HEK293 (cell line): Measurements from ENCODE around the gene KRABD2.
A peak's percentile ranks its signal among the peaks of the same experiment; 100 is the strongest.
"Not testable (repeated sequence)": the region's sequence is repeated elsewhere in the genome, so short reads cannot be mapped to it uniquely, and the experiment has no call there.

ENCODE experiments used
- CTCF ChIA-PET: fragments of 350-600 bp; formaldehyde crosslinking; extraction: SDS; loops from one replicate; lab custom pipeline; 2021; ENCODE audit warnings: antibody characterized with exemption; lab: Yijun Ruan, JAX
- POLR2A ChIA-PET: fragments of 300-600 bp; formaldehyde crosslinking; extraction: SDS; loops from one replicate; lab custom pipeline; 2020; ENCODE audit warnings: antibody characterized with exemption, inconsistent platforms; lab: Yijun Ruan, JAX
- H3K27ac ChIP-seq: fragments of 200-500 bp; sonication (Bioruptor generic); 2 replicates; pipeline ENCODE4 v1.5.1; 2014; ENCODE audit warnings: low read depth, low read length, control low read depth, inconsistent platforms; ENCODE audit errors: extremely low read depth
- H3K36me3 ChIP-seq, 2 experiments: fragments of 200-500 bp in 1 of 2; sonication (Bioruptor generic) in 1 of 2; 1 replicate in 1 of 2; 2 replicates in 1 of 2; pipeline ENCODE4 v1.5.1; 2014 to 2017; ENCODE audit warnings: inconsistent platforms in 2 of 2, low read length in 2 of 2; ENCODE audit not compliant: control insufficient read depth in 2 of 2, insufficient read depth in 1 of 2
- H3K4me1 ChIP-seq: fragments of 200-500 bp; sonication (Bioruptor generic); 2 replicates; pipeline ENCODE4 v1.5.1; 2014; ENCODE audit warnings: mild to moderate bottlenecking, low read length, inconsistent platforms; ENCODE audit not compliant: control insufficient read depth, insufficient read depth
- H3K4me3 ChIP-seq: 2 replicates; pipeline ENCODE4 v1.5.1; 2011; ENCODE audit warnings: low read depth, mild to moderate bottlenecking, control low read depth, low read length, moderate library complexity
- H3K9me3 ChIP-seq: fragments of 200-500 bp; sonication (Bioruptor generic); 2 replicates; pipeline ENCODE4 v1.5.1; 2014; ENCODE audit warnings: low read depth, low read length, inconsistent platforms; ENCODE audit not compliant: control insufficient read depth, insufficient read depth
- GLI4 ChIP-seq: fragments of 450-650 bp; formaldehyde crosslinking; IDR thresholded peaks from 2 replicates; pipeline ENCODE4 v1.5.1; 2016; ENCODE audit warnings: missing biosample characterization, missing genetic modification characterization
- HOXD13 ChIP-seq: sonication (generic); formaldehyde crosslinking; IDR thresholded peaks from 2 replicates; pipeline ENCODE4 v1.8.0; 2022; ENCODE audit warnings: missing genetic modification reagents, borderline replicate concordance
- KLF16 ChIP-seq: fragments of 450-650 bp; formaldehyde crosslinking; IDR thresholded peaks from 2 replicates; pipeline ENCODE4 v1.5.1; 2017; ENCODE audit warnings: missing biosample characterization, missing genetic modification characterization
- PRDM1 ChIP-seq: fragments of 450-650 bp; formaldehyde crosslinking; IDR thresholded peaks from 2 replicates; pipeline ENCODE4; 2016; ENCODE audit warnings: missing biosample characterization, missing genetic modification characterization
- SCRT2 ChIP-seq: fragments of 450-650 bp; formaldehyde crosslinking; IDR thresholded peaks from 2 replicates; pipeline ENCODE4 v1.5.1; 2016; ENCODE audit warnings: missing biosample characterization, missing genetic modification characterization
- SETDB1 ChIP-seq: IDR thresholded peaks from one replicate; pipeline ENCODE4 v1.6.1; 2017; ENCODE audit warnings: mild to moderate bottlenecking, low read length, moderate library complexity, mixed read lengths; ENCODE audit not compliant: insufficient read length
- ZBTB17 ChIP-seq: fragments of 450-650 bp; formaldehyde crosslinking; IDR thresholded peaks from 2 replicates; pipeline ENCODE4 v1.5.1; 2016; ENCODE audit warnings: missing biosample characterization, missing genetic modification characterization
- ZIC2 ChIP-seq: fragments of 450-650 bp; formaldehyde crosslinking; IDR thresholded peaks from 2 replicates; pipeline ENCODE4 v1.5.1; 2016; ENCODE audit warnings: missing biosample characterization, missing genetic modification characterization
- ZNF140 ChIP-seq: fragments of 450-650 bp; formaldehyde crosslinking; IDR thresholded peaks from 2 replicates; pipeline ENCODE4 v1.5.1; 2016; ENCODE audit warnings: missing biosample characterization, missing genetic modification characterization
- ZNF366 ChIP-seq: fragments of 450-650 bp; formaldehyde crosslinking; conservative IDR thresholded peaks from 2 replicates; pipeline ENCODE4 v1.5.1; 2016; ENCODE audit warnings: missing biosample characterization, missing genetic modification characterization
- ZNF514 ChIP-seq: fragments of 450-650 bp; formaldehyde crosslinking; IDR thresholded peaks from 2 replicates; pipeline ENCODE4 v1.5.1; 2016; ENCODE audit warnings: missing biosample characterization, missing genetic modification characterization
- ZNF561 ChIP-seq: fragments of 450-650 bp; IDR thresholded peaks from 2 replicates; pipeline ENCODE4 v1.5.1; 2018; ENCODE audit warnings: missing biosample characterization, missing genetic modification characterization, borderline replicate concordance
- ZNF571 ChIP-seq: fragments of 450-650 bp; formaldehyde crosslinking; IDR thresholded peaks from 2 replicates; pipeline ENCODE4 v1.5.0; 2017; ENCODE audit warnings: missing biosample characterization, missing genetic modification characterization
- ZNF660 ChIP-seq: fragments of 450-650 bp; IDR thresholded peaks from 2 replicates; pipeline ENCODE4 v1.5.1; 2018; ENCODE audit warnings: missing biosample characterization, mild to moderate bottlenecking, missing genetic modification characterization
- ZNF777 ChIP-seq: fragments of 450-650 bp; formaldehyde crosslinking; IDR thresholded peaks from 2 replicates; pipeline ENCODE4 v1.5.1; 2017; ENCODE audit warnings: missing biosample characterization, missing genetic modification characterization, borderline replicate concordance
- ZNF843 ChIP-seq: fragments of 450-650 bp; formaldehyde crosslinking; IDR thresholded peaks from 2 replicates; pipeline ENCODE4 v1.5.1; 2016; ENCODE audit warnings: missing biosample characterization, missing genetic modification characterization
- ZSCAN16 ChIP-seq: fragments of 450-650 bp; formaldehyde crosslinking; IDR thresholded peaks from 2 replicates; pipeline ENCODE4 v1.5.1; 2016; ENCODE audit warnings: missing biosample characterization, missing genetic modification characterization
- TF ChIP-seq, protein P1 (sequence below): fragments of 450-650 bp; formaldehyde crosslinking; IDR thresholded peaks from 2 replicates; pipeline ENCODE4 v1.5.1; 2016; ENCODE audit warnings: missing biosample characterization, missing genetic modification characterization

The KRABD2 gene

DNA sequence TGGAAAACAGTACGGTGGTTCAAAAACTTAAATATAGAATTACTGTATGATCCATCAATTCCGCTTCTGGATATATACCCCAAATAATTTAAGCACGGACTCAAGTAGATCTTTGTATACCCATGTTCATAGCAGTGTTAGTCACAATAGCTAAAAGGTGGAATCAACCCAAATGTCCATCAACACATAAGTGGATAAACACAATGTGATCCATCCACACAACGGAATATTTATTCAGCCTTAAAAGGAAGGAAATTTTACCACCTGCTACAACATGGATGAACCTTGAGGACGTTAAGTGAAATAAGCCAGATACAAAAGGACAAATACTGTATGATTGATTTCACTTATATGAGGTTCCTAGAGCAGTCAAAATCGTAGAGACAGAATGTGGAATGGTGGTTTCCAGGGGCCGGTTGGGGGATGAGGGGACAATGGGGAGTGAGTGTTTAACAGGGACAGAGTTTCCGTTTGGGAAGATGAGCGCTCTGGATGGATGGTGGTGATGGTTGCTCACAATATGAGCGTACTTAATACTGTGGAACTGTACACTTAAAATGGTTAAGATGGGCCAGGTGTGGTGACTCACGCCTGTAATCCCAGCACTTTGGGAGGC lies 26.5 kb upstream of the KRABD2 start:
- no peak overlapping the region for H3K27ac ChIP-seq
- no peaks in the 10 kb centered on the region for H3K36me3 ChIP-seq
- H3K4me1 ChIP-seq, result no peaks in the 10 kb centered on the region
- CTCF ChIA-PET, result no interaction called here
- POLR2A ChIA-PET, result no interaction called here
- H3K4me3 ChIP-seq, result no peak overlapping the region
- no peaks in the 10 kb centered on the region for H3K9me3 ChIP-seq
- TF ChIP-seq ZNF571 (tag by site-specific recombination) (no peak), HOXD13 (CRISPR knock-in tag) (no peak), ZNF140 (no peak)
- TF ChIP-seq, all 188 proteins: peak for 0

DNA sequence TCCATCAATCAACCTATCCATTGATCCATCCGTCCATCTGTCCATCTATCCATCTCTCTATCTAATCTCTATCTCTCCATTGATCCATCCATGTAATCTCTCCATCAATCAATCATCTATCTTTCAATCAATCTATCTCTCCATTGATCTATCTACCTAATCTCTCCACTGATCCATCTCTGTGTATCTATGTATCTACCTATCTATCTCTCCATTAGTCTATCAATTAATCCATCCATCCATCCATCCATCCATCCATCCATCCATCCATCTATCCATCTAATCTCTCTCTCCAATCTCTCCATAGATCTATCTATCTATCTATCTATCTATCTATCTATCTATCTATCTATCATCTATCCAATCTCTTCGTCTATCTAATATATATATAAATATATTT lies 24.6 kb upstream of the KRABD2 start:
- no peak for TF ChIP-seq ZIC2
- no peak for TF ChIP-seq ZNF843
- no peak for TF ChIP-seq KLF16 (tag by site-specific recombination)
- peak; percentile 74 for TF ChIP-seq ZBTB17
- TF ChIP-seq ZSCAN16 (tag by site-specific recombination), result no peak
- no peak for TF ChIP-seq ZNF561 (tag by site-specific recombination)
- peak; percentile 91 for TF ChIP-seq ZNF366 (tag by site-specific recombination)
- no peak for TF ChIP-seq ZNF514 (tag by site-specific recombination)
- no peaks in the 10 kb centered on the region for H3K9me3 ChIP-seq
- ChIA-PET CTCF (interaction anchor here (0.6 to 1.4 kb wide), 2 partner anchors 10 to 15 kb away, joined by 6 to 8 read pairs; no protein-coding TSS in a partner anchor), POLR2A (no interaction called here)
- H3K27ac ChIP-seq, result no peak overlapping the region
- no peak overlapping the region for H3K4me3 ChIP-seq
- no peaks in the 10 kb centered on the region for H3K36me3 ChIP-seq
- H3K4me1 ChIP-seq, result no peaks in the 10 kb centered on the region

DNA sequence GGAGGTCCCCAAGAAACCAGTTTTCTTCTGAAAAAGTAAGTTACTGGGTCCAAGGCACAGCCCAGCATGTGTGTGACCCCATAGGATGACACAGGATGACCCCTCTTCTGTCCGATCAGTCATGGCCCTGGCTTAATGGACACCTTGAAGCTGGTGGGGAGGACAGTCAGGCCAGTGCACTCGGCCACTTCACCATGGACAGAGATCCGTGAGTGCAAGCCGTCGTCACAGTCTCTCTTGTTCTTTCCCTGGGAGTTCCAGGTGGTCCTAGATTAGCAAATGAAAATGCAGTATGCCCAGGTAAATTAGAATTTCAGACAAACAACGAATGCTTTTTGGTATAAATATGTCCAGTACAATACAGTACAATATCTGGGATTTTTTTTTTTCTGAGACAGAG lies 22.5 kb upstream of the KRABD2 start:
- ChIA-PET CTCF (interaction anchor here (0.6 to 0.9 kb wide), 2 partner anchors 11 to 13 kb away, joined by 3 to 4 read pairs; no protein-coding TSS in a partner anchor), POLR2A (no interaction called here)
- no peak overlapping the region for H3K4me3 ChIP-seq
- no peak overlapping the region for H3K27ac ChIP-seq
- no peaks in the 10 kb centered on the region for H3K4me1 ChIP-seq
- H3K9me3 ChIP-seq, result no peaks in the 10 kb centered on the region
- no peaks in the 10 kb centered on the region for H3K36me3 ChIP-seq
- no peak for TF ChIP-seq GLI4 (tag by site-specific recombination)
- TF ChIP-seq, protein P1, sequence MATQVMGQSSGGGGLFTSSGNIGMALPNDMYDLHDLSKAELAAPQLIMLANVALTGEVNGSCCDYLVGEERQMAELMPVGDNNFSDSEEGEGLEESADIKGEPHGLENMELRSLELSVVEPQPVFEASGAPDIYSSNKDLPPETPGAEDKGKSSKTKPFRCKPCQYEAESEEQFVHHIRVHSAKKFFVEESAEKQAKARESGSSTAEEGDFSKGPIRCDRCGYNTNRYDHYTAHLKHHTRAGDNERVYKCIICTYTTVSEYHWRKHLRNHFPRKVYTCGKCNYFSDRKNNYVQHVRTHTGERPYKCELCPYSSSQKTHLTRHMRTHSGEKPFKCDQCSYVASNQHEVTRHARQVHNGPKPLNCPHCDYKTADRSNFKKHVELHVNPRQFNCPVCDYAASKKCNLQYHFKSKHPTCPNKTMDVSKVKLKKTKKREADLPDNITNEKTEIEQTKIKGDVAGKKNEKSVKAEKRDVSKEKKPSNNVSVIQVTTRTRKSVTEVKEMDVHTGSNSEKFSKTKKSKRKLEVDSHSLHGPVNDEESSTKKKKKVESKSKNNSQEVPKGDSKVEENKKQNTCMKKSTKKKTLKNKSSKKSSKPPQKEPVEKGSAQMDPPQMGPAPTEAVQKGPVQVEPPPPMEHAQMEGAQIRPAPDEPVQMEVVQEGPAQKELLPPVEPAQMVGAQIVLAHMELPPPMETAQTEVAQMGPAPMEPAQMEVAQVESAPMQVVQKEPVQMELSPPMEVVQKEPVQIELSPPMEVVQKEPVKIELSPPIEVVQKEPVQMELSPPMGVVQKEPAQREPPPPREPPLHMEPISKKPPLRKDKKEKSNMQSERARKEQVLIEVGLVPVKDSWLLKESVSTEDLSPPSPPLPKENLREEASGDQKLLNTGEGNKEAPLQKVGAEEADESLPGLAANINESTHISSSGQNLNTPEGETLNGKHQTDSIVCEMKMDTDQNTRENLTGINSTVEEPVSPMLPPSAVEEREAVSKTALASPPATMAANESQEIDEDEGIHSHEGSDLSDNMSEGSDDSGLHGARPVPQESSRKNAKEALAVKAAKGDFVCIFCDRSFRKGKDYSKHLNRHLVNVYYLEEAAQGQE (tag by site-specific recombination), result peak; percentile 71
- no peak for TF ChIP-seq ZNF660
- TF ChIP-seq ZNF777, result no peak

DNA sequence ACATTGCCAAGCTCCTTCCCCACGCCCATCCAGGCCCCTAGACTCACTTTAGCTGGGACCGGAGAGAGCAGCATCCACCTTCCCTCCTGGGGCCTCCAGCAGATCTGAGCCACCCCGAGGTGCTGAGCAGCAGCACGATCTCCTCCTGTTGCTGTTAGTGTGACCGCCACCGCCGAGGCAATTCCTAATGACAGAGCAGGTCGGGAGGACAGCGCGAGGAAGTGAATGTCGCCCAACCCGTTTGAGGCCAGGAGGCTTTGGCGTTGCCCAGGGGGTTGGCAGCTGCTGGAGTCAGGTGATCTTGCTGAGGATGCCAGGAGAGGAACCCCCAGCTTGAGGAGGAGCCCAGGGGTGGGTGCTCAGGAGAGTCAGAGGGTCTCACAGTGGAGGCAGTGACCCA lies 21.1 kb upstream of the KRABD2 start, which contains the start of gene RNF222:
Gene RNF222, minus strand, starts transcription at position 192 of the 400 bp plus-strand sequence. CDS start 4,366 bp downstream, outside the sequence.
- Histone ChIP-seq H3K9me3 (no peaks in the 10 kb centered on the region), H3K4me3 (no peak within 1 kb of the TSS), H3K36me3 (no peaks in the 10 kb centered on the region), H3K4me1 (no peaks in the 10 kb centered on the region), H3K27ac (no peak within 1 kb of the TSS)
- POLR2A ChIA-PET, result no interaction called here
- no peak for TF ChIP-seq SETDB1
- no peak for TF ChIP-seq PRDM1
- TF ChIP-seq SCRT2 (tag by site-specific recombination), result peak; percentile 45; the same call in 1 of the 2 replicates
- CTCF ChIA-PET, result interaction anchor here (0.6 to 1.0 kb wide), 3 partner anchors 349 to 439 kb away, joined by 3 read pairs; no protein-coding TSS in a partner anchor

DNA sequence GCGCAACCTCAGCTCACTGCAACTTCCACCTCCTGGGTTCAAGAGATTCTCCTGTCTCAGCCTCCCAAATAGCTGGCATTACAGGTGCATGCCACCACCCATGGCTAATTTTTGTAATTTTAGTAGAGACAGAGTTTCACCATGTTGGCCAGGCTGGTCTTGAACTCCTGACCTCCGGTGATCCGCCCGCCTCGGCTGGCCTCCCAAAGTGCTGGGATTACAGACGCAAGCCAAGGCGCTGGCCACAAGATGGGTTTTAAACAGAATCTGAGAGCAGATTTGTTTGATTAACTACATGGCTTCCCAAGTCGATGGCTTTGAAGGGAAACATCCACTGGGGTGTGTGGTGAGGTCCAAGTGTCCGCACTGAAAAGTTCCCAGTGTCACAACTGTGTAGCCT lies 18.0 kb upstream of the KRABD2 start:
- H3K9me3 ChIP-seq, H3K27ac ChIP-seq, H3K36me3 ChIP-seq, H3K4me3 ChIP-seq, H3K4me1 ChIP-seq: not testable (repeated sequence)
- CTCF ChIA-PET, result interaction anchor here (0.5 to 2.5 kb wide), 3 partner anchors 11 to 18 kb away, joined by 3 to 12 read pairs (median 9); partner anchors contain the start of gene KRABD2
- POLR2A ChIA-PET, result interaction anchor here (0.6 to 2.0 kb wide), 4 partner anchors 18 to 373 kb away, joined by 3 to 4 read pairs (median 3); partner anchors contain the start of genes KRABD2 and NDEL1
